Measurements from ENCODE around the gene ATG2A.
A peak's percentile ranks its signal among the peaks of the same experiment; 100 is the strongest.

Gene ATG2A

GRCh38 chr11:64855596-64856304, 61.3 kb downstream of the ATG2A start:
- DNase-seq (ENCODE audit: low read depth) = no peak
- TF ChIP-seq, protein P1, sequence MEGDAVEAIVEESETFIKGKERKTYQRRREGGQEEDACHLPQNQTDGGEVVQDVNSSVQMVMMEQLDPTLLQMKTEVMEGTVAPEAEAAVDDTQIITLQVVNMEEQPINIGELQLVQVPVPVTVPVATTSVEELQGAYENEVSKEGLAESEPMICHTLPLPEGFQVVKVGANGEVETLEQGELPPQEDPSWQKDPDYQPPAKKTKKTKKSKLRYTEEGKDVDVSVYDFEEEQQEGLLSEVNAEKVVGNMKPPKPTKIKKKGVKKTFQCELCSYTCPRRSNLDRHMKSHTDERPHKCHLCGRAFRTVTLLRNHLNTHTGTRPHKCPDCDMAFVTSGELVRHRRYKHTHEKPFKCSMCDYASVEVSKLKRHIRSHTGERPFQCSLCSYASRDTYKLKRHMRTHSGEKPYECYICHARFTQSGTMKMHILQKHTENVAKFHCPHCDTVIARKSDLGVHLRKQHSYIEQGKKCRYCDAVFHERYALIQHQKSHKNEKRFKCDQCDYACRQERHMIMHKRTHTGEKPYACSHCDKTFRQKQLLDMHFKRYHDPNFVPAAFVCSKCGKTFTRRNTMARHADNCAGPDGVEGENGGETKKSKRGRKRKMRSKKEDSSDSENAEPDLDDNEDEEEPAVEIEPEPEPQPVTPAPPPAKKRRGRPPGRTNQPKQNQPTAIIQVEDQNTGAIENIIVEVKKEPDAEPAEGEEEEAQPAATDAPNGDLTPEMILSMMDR (conservative IDR thresholded peaks at IDR 0.05; ENCODE audit: low read depth, low read length) = no peak
- H3K4me3 ChIP-seq (ENCODE audit: low read depth, low read length) = no peak overlapping the region

DNA sequence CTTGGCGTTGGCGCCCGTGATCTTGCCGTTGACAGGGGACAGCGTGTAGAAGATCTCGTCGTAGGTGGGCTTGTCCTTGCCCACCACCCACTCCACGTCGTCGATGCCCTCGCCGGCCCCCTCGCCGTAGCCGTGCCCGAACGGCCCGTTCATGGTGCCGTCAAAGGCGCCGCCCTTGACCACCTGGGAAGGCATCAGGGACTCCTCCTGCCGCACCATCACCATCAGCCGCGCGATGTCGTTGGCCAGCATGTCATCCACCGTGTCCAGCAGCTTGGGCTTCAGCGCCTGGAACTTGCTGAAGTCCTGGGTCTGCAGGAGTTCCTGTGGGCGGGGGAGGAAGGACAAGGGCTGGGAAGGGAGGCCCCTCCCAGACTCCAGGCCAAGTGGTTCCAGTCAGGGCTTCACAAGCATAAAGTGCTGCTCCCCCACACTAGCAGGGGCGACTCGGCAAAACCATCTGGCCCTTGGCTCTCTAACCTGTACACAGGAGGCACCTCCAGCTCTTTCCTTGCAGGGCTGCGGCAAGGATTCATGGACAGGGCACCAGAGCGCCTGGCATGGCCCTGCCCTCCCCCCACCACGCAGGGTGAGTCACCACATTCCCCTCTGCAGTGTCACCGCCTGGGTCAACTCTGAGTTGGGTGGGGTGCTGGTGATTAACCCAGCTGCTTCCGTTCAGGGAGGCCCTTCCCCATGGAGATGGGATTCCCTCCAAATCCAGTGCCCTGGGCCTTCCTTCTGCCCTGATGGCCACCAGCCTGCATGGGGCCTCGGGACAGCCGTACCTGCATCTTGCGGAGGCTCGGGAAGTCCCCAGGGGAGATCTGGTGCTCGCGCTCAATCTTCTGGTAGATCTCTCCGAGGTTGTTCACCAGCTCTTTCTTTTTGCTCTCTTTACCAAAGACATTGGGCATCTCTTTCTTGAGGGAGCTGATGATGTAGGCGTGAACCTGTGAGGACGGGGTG, 62.2 kb downstream of the ATG2A start:
- no peak overlapping the region for H3K4me3 ChIP-seq (ENCODE audit: low read depth, low read length)
- TF ChIP-seq, protein P1 (conservative IDR thresholded peaks at IDR 0.05; ENCODE audit: low read depth, low read length) = no peak
- peak; percentile 77 for DNase-seq (ENCODE audit: low read depth)

- no peak overlapping the region for H3K4me3 ChIP-seq (ENCODE audit: low read depth, low read length)
- DNase-seq (ENCODE audit: low read depth) = no peak
- TF ChIP-seq, protein P1 (conservative IDR thresholded peaks at IDR 0.05; ENCODE audit: low read depth, low read length) = no peak
Measured at GRCh38 chr11:64854157-64854533, 62.9 kb downstream of the ATG2A start.

- no peak overlapping the region for H3K4me3 ChIP-seq (ENCODE audit: low read depth, low read length)
- no peak for DNase-seq (ENCODE audit: low read depth)
- TF ChIP-seq, protein P1 (conservative IDR thresholded peaks at IDR 0.05; ENCODE audit: low read depth, low read length) = no peak
Measured at GRCh38 chr11:64853709-64854108, 63.3 kb downstream of the ATG2A start.

DNA sequence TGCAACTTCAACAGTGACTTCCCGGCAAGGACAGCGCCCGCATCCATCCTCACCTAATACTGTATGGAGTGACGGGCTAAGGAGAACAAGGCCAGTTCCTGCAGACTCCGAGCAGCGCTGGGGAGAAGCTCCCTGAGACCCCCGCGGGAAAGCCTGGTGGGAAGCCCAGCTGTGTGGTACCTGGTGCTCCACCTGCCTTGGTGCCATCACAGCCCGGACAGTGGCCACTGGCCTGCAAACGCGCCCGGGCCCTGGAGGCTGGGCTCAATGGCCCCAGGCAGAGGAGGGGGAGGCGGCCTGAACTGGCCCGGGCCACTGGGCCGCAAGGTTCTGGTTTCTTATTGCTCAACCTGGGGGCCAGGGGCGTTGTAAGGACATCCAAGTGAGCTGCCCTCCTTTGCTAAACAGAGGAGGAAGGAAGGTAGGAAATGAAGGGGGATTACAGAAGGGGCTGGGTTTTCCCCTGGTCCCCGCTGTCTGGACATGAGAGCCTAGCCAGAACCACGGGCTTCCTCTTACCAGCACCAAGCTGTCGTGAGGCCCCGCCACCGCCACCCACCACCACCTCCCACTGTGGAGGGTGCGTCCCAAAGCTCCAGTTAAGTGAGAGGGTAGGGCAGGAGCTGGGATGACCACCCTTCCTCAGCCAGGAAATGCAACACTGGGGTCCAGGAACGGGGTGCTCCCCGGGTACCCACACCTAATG, 64.1 kb downstream of the ATG2A start:
- no peak for DNase-seq (ENCODE audit: low read depth)
- H3K4me3 ChIP-seq (ENCODE audit: low read depth, low read length) = no peak overlapping the region
- TF ChIP-seq, protein P1 (conservative IDR thresholded peaks at IDR 0.05; ENCODE audit: low read depth, low read length) = no peak

GRCh38 chr11:64851831-64852351, 65.1 kb downstream of the ATG2A start:
- TF ChIP-seq, protein P1 (conservative IDR thresholded peaks at IDR 0.05; ENCODE audit: low read depth, low read length) = no peak
- DNase-seq (ENCODE audit: low read depth) = no peak
- H3K4me3 ChIP-seq (ENCODE audit: low read depth, low read length) = no peak overlapping the region
